ENCODE results near the gene ALS2.

GRCh38 chr2:201678401-201678800, 102.3 kb downstream of the ALS2 start:
- TF ChIP-seq CTCF (conservative IDR thresholded peaks at IDR 0.05; ENCODE audit: low read depth, low read length), result no peak
- no peak for TF ChIP-seq EZH2 (IDR thresholded peaks at IDR 0.05; ENCODE audit: low read length, unreplicated experiment)

All from PC-3 (cell line).